ENCODE measurements around the gene SNX11. TPM values are rescaled to one million over a fixed set of nuclear protein-coding genes. Genes with fewer than 3 reads are reported as not detected.

SNX11 gene
- total RNA-seq, 1 donor from 2014 or later, result 10.5 TPM

DNA sequence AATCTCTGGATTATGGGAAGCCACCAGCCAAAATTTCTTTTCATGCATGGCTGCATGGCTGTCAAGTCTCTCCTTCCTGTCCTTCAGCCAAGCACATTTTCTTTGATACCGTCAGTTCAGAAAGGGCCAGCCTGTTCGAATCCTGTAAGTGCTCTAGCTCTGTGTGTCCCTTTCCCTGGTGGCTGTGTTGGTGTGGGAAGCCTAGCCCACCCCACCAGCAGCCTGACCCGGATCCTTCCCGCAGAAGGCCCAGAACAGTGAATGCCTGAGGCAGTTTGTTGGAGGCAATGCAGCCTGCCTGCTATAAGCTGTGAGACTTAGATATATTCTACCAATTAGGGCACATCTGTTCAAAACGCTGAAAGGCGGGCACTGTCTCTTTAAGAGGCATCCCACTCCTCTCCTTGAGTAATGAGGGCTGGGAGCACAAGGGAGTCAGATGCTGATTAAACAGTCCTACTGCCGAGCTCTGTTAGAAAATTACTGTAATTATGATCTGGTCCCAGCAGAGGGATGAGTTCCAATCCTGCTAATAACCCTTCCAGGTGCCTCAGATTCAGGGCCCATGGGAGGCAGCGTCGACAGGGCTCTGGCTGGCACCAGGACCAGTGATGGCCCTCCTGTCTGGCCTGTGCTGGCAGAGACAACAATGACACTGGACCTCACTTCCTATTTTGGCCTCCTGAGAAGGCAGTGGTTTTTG lies 18.4 kb downstream of the SNX11 start:
- ATAC-seq (no peak), DNase-seq (ENCODE audit: missing footprints) (no peak)
- intact Hi-C loops (cut with DNase I), result no loop called here

GRCh38 chr17:48126532-48126850 lies 18.9 kb downstream of the SNX11 start:
- intact Hi-C loops (cut with DNase I), result no loop called here
- ATAC-seq (no peak), DNase-seq (ENCODE audit: missing footprints) (no peak)

DNA sequence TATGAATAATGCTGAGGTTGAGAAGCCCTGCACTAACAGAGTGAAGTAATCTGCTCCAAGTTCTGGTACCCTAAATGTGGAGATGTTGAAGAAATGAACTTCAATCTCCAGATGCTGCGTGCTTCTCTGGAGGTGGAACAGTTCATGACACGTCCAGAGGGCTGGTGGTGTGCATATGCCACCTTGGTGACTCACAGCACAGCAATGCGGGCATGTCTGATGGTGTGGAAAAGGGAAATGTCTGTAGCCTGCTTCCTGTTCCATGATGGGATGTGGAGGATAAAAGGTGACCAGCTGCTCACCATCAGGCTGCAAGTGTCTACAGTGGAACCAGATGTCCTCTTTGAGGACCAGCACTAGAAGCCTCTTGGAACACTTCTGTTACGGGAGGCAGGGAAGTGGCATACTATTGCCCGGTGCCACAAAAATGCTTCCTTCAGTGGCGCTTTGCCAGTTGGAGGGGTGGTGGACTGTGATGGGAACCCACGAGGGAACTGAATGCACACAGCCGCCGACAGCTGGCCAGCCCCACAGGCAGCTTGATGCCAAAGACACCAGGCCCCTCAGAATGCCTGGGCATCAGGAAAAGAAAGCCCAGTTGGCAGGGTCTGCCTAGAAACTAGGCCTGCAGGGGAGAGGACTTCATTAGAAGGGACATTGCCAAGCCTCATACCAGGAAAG lies 19.9 kb downstream of the SNX11 start:
- intact Hi-C loops (cut with DNase I), result no loop called here
- DNase-seq (ENCODE audit: missing footprints) (no peak), ATAC-seq (no peak)

GRCh38 chr17:48128400-48128799 lies 20.8 kb downstream of the SNX11 start:
- DNase-seq (ENCODE audit: missing footprints), result no peak
- ATAC-seq, result no peak
- intact Hi-C loops (cut with DNase I), result no loop called here

- intact Hi-C loops (cut with DNase I), result loop anchor here (5.0 kb wide), 1 partner anchor 58 kb away; no protein-coding TSS in a partner anchor
- no peak for DNase-seq (ENCODE audit: missing footprints)
- no peak for ATAC-seq
These were observed 22.4 kb downstream of the SNX11 start for GRCh38 chr17:48129981-48130380.

GRCh38 chr17:48131216-48131824 lies 23.8 kb downstream of the SNX11 start:
- ATAC-seq (peak; percentile 89), DNase-seq (ENCODE audit: missing footprints) (no peak)
- intact Hi-C loops (cut with DNase I), result loop anchor here (1.0 to 5.0 kb wide), 2 partner anchors 59 to 106 kb away; no protein-coding TSS in a partner anchor

DNA sequence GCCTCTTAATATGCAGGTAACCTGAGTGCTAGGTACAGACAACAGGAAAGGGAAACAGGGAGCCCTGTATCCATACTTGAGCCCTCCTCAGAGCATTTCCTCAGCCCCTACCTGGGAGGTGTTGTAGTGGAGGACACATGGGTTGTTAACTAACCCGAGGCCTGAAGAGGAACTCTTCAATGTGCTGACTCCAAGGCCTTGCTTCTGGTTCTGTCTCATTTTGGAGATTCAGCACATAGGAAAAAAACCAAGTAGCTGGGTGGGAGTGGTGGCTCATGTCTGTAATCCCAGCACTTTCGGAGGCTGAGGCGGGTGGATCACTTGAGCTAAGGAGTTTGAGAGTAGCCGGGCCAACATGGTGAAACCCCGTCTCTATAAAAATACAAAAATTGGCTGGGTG lies 24.8 kb downstream of the SNX11 start:
- no peak for DNase-seq (ENCODE audit: missing footprints)
- ATAC-seq, result peak; percentile 43

DNA sequence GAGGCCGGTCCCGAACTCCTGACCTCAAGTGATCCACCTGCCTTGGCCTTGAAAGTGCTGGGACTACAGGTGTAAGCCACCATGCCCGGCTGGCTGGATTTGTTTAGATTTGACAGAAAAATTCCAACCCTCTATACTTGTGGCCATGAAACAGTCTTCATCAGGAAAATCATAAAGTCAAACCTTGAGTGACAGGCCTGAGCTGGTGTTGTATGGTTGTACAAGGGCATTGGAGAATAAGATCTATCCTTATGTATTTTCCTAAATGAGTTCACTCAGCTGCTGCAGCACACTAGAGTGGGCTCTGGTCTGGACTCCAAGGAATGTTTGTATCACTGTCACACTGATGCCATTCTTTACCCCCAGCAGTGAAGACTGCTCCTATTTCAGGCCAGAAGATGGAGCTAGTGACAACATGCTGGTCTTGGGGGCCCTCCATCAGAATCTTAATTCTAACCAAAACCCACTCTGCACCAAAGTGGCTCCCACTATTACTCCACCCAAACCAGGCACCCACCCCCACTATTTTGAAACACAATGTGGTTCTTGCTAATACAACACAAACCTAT lies 27.4 kb downstream of the SNX11 start:
- intact Hi-C loops (cut with DNase I), result loop anchor here (5.0 kb wide), 1 partner anchor 63 kb away; no protein-coding TSS in a partner anchor
- DNase-seq (ENCODE audit: missing footprints) (no peak), ATAC-seq (no peak)

More for the DNA sequence above, 24.8 kb downstream of the SNX11 start:
- intact Hi-C loops (cut with DNase I), result loop anchor here (5.0 kb wide), 1 partner anchor 60 kb away; no protein-coding TSS in a partner anchor

- DNase-seq (ENCODE audit: missing footprints) (no peak), ATAC-seq (no peak)
- intact Hi-C loops (cut with DNase I), result no loop called here
These were observed 30.1 kb downstream of the SNX11 start for GRCh38 chr17:48137656-48138055.

- DNase-seq (ENCODE audit: missing footprints), result no peak
- no peak for ATAC-seq
- intact Hi-C loops (cut with DNase I), result no loop called here
These were observed 32.4 kb downstream of the SNX11 start for GRCh38 chr17:48139944-48140343.

DNA sequence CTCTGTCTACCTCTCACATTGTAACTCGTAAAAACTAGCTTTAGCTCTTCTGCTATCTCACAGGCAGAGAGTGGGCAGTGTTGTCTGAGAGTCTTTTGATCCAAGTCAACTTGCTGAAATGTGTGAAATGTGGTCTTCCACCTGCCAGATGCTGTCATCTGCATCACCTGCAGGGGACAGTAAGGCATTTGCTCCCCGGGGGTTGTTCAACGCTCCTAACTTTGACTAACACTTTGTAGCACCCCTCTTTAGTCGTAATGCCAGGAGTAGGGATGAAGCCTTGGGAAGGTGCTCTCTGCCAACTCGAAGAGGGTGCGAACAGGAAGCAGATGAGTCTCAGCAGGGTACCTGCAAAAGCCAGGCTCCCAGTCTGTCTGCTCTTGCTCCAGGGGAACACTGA lies 36.1 kb downstream of the SNX11 start:
- ATAC-seq, result no peak
- intact Hi-C loops (cut with DNase I), result no loop called here
- DNase-seq (ENCODE audit: missing footprints), result no peak

- ATAC-seq, result no peak
- intact Hi-C loops (cut with DNase I), result no loop called here
- DNase-seq (ENCODE audit: missing footprints), result no peak
These were observed 36.7 kb downstream of the SNX11 start for GRCh38 chr17:48144231-48144630.

DNA sequence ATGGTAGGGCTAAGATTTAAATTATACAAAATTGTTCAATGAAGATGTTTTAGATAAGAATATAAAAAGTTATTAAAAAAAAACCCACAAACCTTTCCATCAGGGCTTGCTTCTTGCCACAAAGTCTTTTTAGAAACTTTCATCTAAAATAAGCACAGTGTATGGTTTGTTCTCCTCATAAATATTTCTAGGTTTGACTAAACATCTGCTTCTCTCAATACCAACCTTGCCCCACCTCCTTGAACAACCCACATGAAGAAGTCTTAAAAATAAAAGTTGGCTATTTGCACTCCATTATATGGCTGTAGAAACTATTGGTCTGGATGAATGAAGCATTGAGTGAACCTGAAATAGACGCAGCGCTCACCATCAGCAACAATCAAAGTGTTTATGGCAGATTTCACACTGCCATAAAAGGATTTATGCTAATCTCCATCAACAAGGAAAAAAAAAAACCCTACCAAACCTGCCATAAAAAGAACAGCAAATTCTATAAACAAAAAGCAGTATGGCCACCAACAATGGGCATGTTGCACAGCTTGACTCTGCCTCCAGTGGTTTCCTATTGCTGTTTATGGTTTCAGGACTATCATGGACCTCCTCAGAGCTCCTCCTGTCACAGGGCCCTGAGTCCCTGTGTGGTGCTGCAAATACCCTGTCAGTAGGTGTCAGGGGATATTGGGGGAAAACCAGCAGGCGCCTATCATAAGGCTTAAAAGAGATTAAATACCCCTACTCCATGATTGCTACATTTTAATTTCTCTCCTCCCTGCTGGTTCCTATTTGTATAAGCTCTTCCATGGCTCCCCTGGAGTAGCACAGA lies 37.6 kb downstream of the SNX11 start:
- intact Hi-C loops (cut with DNase I), result no loop called here
- DNase-seq (ENCODE audit: missing footprints), result no peak

DNA sequence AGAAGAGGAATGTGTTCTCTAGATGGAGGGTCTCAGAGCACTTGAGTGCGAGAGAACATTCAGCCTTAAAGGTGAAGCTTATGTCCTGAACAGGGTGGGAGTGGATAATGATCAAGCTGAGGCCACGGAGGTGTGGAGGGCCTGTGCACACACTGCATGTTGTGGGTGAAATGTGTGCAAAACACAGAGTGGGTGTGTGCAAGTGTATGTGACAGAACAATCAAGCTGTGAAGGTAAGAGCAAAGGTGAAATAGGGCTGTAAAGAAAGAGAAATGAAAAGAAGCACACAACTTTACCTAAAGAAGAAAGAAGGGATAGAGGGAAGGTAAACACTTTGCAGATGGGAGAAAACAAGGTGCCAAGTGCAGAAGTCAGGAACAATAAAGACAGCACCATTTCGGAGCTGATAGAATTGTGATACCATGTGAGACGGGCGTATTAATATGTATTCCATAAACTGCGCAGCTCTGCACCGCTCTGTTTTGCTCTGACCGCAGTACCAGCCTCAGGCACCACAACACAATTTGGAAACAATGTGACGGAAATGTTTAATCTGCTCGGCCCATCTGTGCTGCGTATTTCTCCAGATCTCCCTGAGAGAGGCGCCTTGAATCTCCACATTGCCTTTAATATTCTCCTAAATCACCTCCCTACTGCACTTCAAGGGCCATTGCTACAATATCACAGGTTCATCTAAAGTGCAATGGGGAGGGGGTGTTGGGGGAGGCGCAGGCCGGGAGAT lies 40.6 kb downstream of the SNX11 start:
- intact Hi-C loops (cut with DNase I), result no loop called here
- DNase-seq (ENCODE audit: missing footprints) (no peak), ATAC-seq (no peak)

More for the DNA sequence above, 37.6 kb downstream of the SNX11 start:
- ATAC-seq, result no peak

GRCh38 chr17:48148854-48149786 lies 41.6 kb downstream of the SNX11 start:
- ATAC-seq (no peak), DNase-seq (ENCODE audit: missing footprints) (no peak)
- intact Hi-C loops (cut with DNase I), result no loop called here

DNA sequence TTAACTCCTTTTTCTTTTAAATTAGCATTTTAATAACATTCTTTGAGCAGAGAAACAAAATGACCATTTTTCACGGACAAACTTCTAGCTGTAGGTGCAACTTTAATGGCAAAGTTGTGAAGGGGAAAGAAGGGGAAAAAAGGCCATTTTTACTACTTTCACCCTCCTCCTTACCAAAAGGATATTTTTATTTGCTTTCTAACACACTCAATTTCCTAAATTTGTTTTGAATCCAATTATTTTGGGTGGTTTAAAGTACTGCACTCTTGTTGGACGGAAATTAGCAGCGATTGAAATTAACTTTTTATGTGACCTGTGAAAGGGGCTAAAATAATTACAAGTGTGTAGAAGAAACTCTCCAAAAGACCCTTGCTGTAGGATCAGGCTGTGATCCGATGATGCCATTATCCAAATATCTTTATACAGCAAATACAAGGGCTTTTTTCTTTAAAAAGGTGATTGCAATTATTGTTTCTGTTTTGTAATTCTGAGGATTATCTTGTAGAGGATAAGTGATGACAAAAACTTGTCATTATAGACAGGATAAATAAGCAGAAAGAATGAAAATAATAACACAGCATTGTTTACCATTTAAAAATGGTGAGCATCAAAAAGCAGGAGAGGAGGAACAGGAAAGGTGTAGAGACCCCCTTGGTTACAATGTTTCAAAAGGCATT lies 42.4 kb downstream of the SNX11 start:
- intact Hi-C loops (cut with DNase I), result no loop called here
- ATAC-seq (no peak), DNase-seq (ENCODE audit: missing footprints) (no peak)

- intact Hi-C loops (cut with DNase I), result no loop called here
- no peak for ATAC-seq
- no peak for DNase-seq (ENCODE audit: missing footprints)
These were observed 43.0 kb downstream of the SNX11 start for GRCh38 chr17:48150597-48151001.
